NCI-H2107 treated with DMSO at 0.1 percent for 48 hours (cell line): ENCODE results near the gene TXNDC11.
A peak's percentile ranks its signal among the peaks of the same experiment; 100 is the strongest.

Source experiments
- DNase-seq: peaks from one replicate; lab custom pipeline; 2025; ENCODE audit not compliant: unreplicated experiment; lab: John Stamatoyannopoulos, UW

The TXNDC11 gene

DNA sequence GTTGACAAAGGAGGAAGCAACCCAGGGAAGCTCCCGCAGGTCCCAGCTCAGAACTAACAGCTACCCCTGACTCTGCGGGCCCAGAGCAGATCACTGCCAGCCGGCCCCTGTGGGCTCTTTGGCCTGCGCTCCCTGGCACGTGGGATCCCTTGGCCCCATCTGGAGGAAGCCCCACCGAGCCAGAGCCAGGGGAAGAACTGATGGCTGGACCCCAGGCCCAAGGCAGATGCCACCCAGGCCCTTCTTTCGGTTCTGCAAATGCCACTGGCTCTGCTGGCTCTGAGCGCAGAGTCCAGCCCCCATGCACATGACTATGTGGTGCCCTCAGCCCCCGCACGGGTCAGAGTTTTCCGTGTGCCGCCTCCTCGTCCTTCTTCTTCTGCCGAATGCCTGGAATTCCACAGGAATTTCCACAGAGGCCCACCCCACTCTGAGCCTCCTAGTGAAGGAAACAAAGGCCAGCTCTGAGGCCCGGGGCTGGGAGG is 110.2 kb downstream of the TXNDC11 start:
- DNase-seq: no peak

DNA sequence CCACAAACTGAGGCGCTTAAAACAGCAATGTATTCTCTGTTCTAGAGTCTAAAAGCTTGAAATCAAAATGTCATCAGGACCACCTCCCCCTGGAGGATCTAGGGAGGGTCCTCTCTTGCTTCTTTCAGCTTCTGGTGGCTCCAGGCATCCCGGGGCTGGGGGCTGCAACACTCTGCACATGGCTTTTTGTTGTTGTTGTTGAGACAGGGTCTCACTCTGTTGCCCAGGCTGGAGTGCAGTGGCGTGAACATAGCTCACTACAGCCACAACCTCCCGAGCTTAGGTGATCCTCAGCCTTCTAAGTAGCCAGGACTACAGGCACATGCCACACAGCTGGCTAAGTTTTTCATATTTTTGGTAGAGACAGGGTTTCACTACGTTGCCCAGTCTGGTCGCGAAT is 111.4 kb downstream of the TXNDC11 start:
- DNase-seq: no peak

DNA sequence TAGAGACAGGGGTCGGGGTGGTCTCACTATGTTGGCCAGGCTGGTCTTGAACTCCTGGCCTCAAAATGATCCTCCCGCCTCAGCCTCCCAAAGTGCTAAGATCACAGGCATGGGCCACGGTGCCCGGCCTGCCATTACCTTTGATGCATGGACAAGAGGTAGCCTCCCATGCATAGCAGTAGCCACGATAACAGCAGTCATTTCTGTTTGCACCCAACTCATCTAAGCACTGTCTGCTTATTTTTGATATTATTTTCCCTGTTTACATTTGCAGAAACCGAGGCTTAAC is 111.9 kb downstream of the TXNDC11 start:
- no peak for DNase-seq

DNA sequence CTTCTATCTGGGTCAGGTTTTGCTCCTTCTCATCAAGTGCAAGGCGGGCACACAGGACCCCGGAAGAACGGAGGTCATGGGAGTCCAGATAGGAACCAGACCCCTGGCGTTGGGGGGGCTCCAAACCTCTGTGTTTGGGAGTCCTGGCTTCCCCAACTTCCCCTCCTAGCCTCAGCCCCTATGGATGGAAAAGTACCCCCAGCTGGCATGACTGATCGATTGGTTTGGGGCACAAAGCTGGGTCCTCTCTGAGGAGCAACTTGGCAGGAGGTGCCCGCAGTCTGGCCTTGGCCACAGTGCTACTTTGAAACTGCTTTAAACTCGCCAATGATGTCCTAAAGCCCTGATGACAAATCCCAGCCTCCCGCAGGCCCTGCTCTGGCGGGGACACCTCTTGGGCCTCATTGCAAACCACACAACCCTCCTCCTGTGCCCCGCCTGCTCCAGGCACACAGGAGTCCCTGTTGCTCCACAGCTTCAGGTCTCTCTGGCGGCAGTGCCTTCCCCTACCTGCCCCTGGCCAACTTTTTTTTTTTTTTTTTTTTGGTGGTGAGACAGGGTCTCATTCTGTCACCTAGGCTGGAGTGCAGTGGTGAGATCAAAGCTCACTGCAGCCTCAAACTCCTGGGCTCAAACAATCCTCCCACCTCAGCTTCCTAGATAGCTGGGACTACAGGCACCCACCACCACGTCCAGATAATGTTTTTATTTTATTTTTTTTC is 112.5 kb downstream of the TXNDC11 start:
- peak; percentile 32 for DNase-seq
